HepG2 (cell line): ENCODE measurements around the gene SKIC2. TPM values are rescaled to one million over a fixed set of nuclear protein-coding genes. Genes with fewer than 3 reads are reported as not detected.

ENCODE experiments used
- JUND ChIP-seq: sonication (generic); formaldehyde crosslinking; IDR thresholded peaks from 2 replicates; pipeline ENCODE4 v1.8.0; 2022; ENCODE audit warnings: mild to moderate bottlenecking, missing genetic modification reagents
- MED13 ChIP-seq: sonication (generic); formaldehyde crosslinking; IDR thresholded peaks from 2 replicates; pipeline ENCODE4 v1.5.0; 2020; ENCODE audit warnings: missing genetic modification reagents
- NFAT5 ChIP-seq: sonication (generic); formaldehyde crosslinking; IDR thresholded peaks from 2 replicates; pipeline ENCODE4 v1.4.0; 2020; ENCODE audit warnings: missing genetic modification reagents
- NR2F6 ChIP-seq, 2 experiments: IDR thresholded peaks; 2 replicates each; pipeline ENCODE4 v1.6.1; 2016; ENCODE audit warnings: antibody characterized with exemption in 1 of 2, mild to moderate bottlenecking in 1 of 2
- SNAI1 ChIP-seq: sonication (generic); formaldehyde crosslinking; IDR thresholded peaks from 2 replicates; pipeline ENCODE4 v1.5.0; 2020; ENCODE audit warnings: mild to moderate bottlenecking, missing genetic modification reagents, borderline replicate concordance
- TCF7L2 ChIP-seq: IDR thresholded peaks from 2 replicates; pipeline ENCODE4 v1.6.1; 2011; ENCODE audit warnings: mild to moderate bottlenecking, low read depth, low read length, moderate library complexity
- XRCC5 ChIP-seq: fragments of 200-400 bp; formaldehyde crosslinking; optimal IDR thresholded peaks from 2 replicates; pipeline ENCODE3; 2017; ENCODE audit warnings: mild to moderate bottlenecking, low read length
- ZNF138 ChIP-seq: sonication (generic); formaldehyde crosslinking; IDR thresholded peaks from 2 replicates; pipeline ENCODE4 v1.5.0; 2020; ENCODE audit warnings: mild to moderate bottlenecking, low read depth, missing genetic modification reagents
- ZNF275 ChIP-seq: sonication (generic); formaldehyde crosslinking; IDR thresholded peaks from 2 replicates; pipeline ENCODE4 v1.8.0; 2022; ENCODE audit warnings: missing genetic modification reagents, mild to moderate bottlenecking, inconsistent platforms, borderline replicate concordance
- ZNF333 ChIP-seq: sonication (generic); formaldehyde crosslinking; IDR thresholded peaks from 2 replicates; pipeline ENCODE4 v1.4.0; 2020; ENCODE audit warnings: mild to moderate bottlenecking, missing genetic modification reagents, borderline replicate concordance
- ZNF788 ChIP-seq: sonication (generic); formaldehyde crosslinking; IDR thresholded peaks from 2 replicates; pipeline ENCODE4 v1.5.0; 2020; ENCODE audit warnings: mild to moderate bottlenecking, missing genetic modification reagents, borderline replicate concordance
- ZXDC ChIP-seq: sonication (generic); formaldehyde crosslinking; IDR thresholded peaks from 2 replicates; pipeline ENCODE4 v1.5.0; 2020; ENCODE audit warnings: mild to moderate bottlenecking, missing genetic modification reagents
- polyA plus RNA-seq, 8 experiments: library from polyadenylated mRNA; depleted of rRNA in 3 of 8; stranded (reverse) in 7 of 8; unstranded in 1 of 8; fragments of >200 nt; fragmentation: Illumina TruSeq in 4 of 8; extraction: Trizol in 4 of 8; gene quantifications; 2 replicates each; pipeline versions ENCODE4 v1.2.1 to v1.2.3, GENCODE V29; 2011 to 2016; ENCODE audit warnings: low read depth in 4 of 8, missing spikeins in 1 of 8, mixed read lengths in 1 of 8; ENCODE audit not compliant: insufficient read depth in 1 of 8
- total RNA-seq, 5 experiments: library from RNA; depleted of rRNA; stranded (reverse); fragments of >200 nt; fragmentation: Illumina TruSeq; extraction: Trizol; gene quantifications; 2 replicates each; pipeline ENCODE4 v1.2.3, GENCODE V29; 2016; ENCODE audit warnings: low read depth in 1 of 5

SKIC2 gene
- total and polyA plus RNA-seq, 2 of the 13 experiments (the other 11 are each of a cell fraction or from before 2014, with no cell fraction given), result 67.1 to 68.4 TPM

GRCh38 chr6:31919624-31920303 lies 39.2 kb upstream of the SKIC2 start (continued):
- no peak for TF ChIP-seq NFAT5 (CRISPR knock-in tag)
- no peak for TF ChIP-seq SNAI1 (CRISPR knock-in tag)
- TF ChIP-seq TCF7L2, result no peak
- no peak for TF ChIP-seq ZXDC (CRISPR knock-in tag)
- TF ChIP-seq ZNF788 (CRISPR knock-in tag), result no peak
- no peak for TF ChIP-seq ZNF138 (CRISPR knock-in tag)
- TF ChIP-seq ZNF333 (CRISPR knock-in tag), result no peak
- TF ChIP-seq XRCC5, result no peak
- TF ChIP-seq NR2F6 (IDR thresholded peaks at IDR 0.05), result no peak
- no peak for TF ChIP-seq NR2F6 (CRISPR knock-in tag; IDR thresholded peaks at IDR 0.05)
- TF ChIP-seq JUND (CRISPR knock-in tag), result no peak
- no peak for TF ChIP-seq MED13 (CRISPR knock-in tag)
- TF ChIP-seq ZNF275 (CRISPR knock-in tag), result no peak
- TF ChIP-seq, all 625 proteins: peak for 0
